WTC11 (cell line): ENCODE data around the gene CELF1. TPM values are rescaled to one million over a fixed set of nuclear protein-coding genes. Genes with fewer than 3 reads are reported as not detected.
"Not testable (repeated sequence)": the region's sequence is repeated elsewhere in the genome, so short reads cannot be mapped to it uniquely, and the experiment has no call there.

Source experiments
- ATAC-seq: fragments of 200-7000 bp; cut with Tn5 transposase; 2 replicates; pipeline ENCODE4 v1.10.0; 2021; ENCODE audit warnings: mild to moderate bottlenecking, moderate library complexity
- CTCF ChIA-PET: fragments of 300-600 bp; sonication (Branson Sonifier 250); formaldehyde crosslinking; loops from one replicate; lab custom pipeline; 2021; ENCODE audit warnings: antibody characterized with exemption; lab: Charles Lee
- POLR2A ChIA-PET: fragments of 350-600 bp; sonication (Branson Sonifier 250); formaldehyde crosslinking; loops from one replicate; lab custom pipeline; 2021; ENCODE audit warnings: antibody characterized with exemption; lab: Charles Lee
- DNase-seq: peaks from one replicate; pipeline ENCODE4 v3.0.0; 2021; ENCODE audit warnings: low spot score
- H3K27ac Mint-ChIP-seq: 2 replicates; pipeline ENCODE4 v1.8.0; 2021; ENCODE audit warnings: mixed read lengths
- H3K27me3 Mint-ChIP-seq: 2 replicates; pipeline ENCODE4 v1.8.0; 2021; ENCODE audit warnings: low read depth, mild to moderate bottlenecking, moderate library complexity, mixed read lengths
- H3K36me3 Mint-ChIP-seq: 2 replicates; pipeline ENCODE4 v1.8.0; 2021; ENCODE audit warnings: mixed read lengths
- H3K4me1 Mint-ChIP-seq: 2 replicates; pipeline ENCODE4 v1.8.0; 2022; ENCODE audit warnings: mixed read lengths
- H3K4me3 Mint-ChIP-seq: 2 replicates; pipeline ENCODE4 v1.8.0; 2021; ENCODE audit warnings: mild to moderate bottlenecking, moderate library complexity, mixed read lengths
- H3K9me3 Mint-ChIP-seq: 2 replicates; pipeline ENCODE4 v1.8.0; 2021; ENCODE audit warnings: mixed read lengths
- ATF1 ChIP-seq: sonication (generic); formaldehyde crosslinking; IDR thresholded peaks from 2 replicates; pipeline ENCODE4 v1.8.1; 2023; ENCODE audit warnings: mild to moderate bottlenecking, moderate library complexity, missing genetic modification reagents
- CREB1 ChIP-seq: sonication (generic); formaldehyde crosslinking; IDR thresholded peaks from 2 replicates; pipeline ENCODE4 v1.8.0; 2023; ENCODE audit warnings: mild to moderate bottlenecking, missing genetic modification reagents
- ELF4 ChIP-seq: sonication (generic); formaldehyde crosslinking; IDR thresholded peaks from 2 replicates; pipeline ENCODE4 v1.8.1; 2022; ENCODE audit warnings: low read depth, mild to moderate bottlenecking, moderate library complexity, missing genetic modification reagents
- ESRRA ChIP-seq: sonication (generic); formaldehyde crosslinking; IDR thresholded peaks from 2 replicates; pipeline ENCODE4 v1.8.1; 2022; ENCODE audit warnings: mild to moderate bottlenecking, missing genetic modification reagents, borderline replicate concordance
- GRHL2 ChIP-seq: fragments of 250-450 bp; sonication (Bioruptor Pico); IDR thresholded peaks from 2 replicates; pipeline ENCODE4 v1.8.0; 2022; ENCODE audit warnings: mild to moderate bottlenecking, moderate library complexity; ENCODE audit not compliant: insufficient replicate concordance, severe bottlenecking
- GTF2I ChIP-seq: fragments of 250-450 bp; sonication (Bioruptor Pico); conservative IDR thresholded peaks from 2 replicates; pipeline ENCODE4 v1.4.0; 2021; ENCODE audit warnings: mild to moderate bottlenecking
- MXD4 ChIP-seq: fragments of 250-450 bp; sonication (Bioruptor Pico); IDR thresholded peaks from 2 replicates; pipeline ENCODE4 v1.8.0; 2021; ENCODE audit warnings: mild to moderate bottlenecking, moderate library complexity, borderline replicate concordance
- NR1H2 ChIP-seq: sonication (generic); formaldehyde crosslinking; IDR thresholded peaks from 2 replicates; pipeline ENCODE4 v1.9.0; 2021; ENCODE audit warnings: mild to moderate bottlenecking, moderate library complexity, missing genetic modification reagents
- NR2C2 ChIP-seq: sonication (generic); formaldehyde crosslinking; IDR thresholded peaks from 2 replicates; pipeline ENCODE4 v1.8.0; 2022; ENCODE audit warnings: mild to moderate bottlenecking, missing genetic modification reagents
- OVOL2 ChIP-seq: fragments of 250-450 bp; sonication (Bioruptor Pico); IDR thresholded peaks from 2 replicates; pipeline ENCODE4 v1.9.0; 2021; ENCODE audit warnings: mild to moderate bottlenecking, borderline replicate concordance
- SOX15 ChIP-seq: fragments of 250-450 bp; sonication (Bioruptor Pico); IDR thresholded peaks from 2 replicates; pipeline ENCODE4 v1.9.0; 2021; ENCODE audit warnings: mild to moderate bottlenecking
- SP1 ChIP-seq: sonication (generic); formaldehyde crosslinking; conservative IDR thresholded peaks from 2 replicates; pipeline ENCODE4 v1.8.1; 2022; ENCODE audit warnings: missing genetic modification reagents
- TCF7 ChIP-seq: sonication (generic); formaldehyde crosslinking; IDR thresholded peaks from 2 replicates; pipeline ENCODE4 v1.8.0; 2022; ENCODE audit warnings: mild to moderate bottlenecking, low read depth, missing genetic modification reagents, moderate library complexity
- TEAD4 ChIP-seq: sonication (generic); formaldehyde crosslinking; IDR thresholded peaks from 2 replicates; pipeline ENCODE4 v1.8.0; 2022; ENCODE audit warnings: mild to moderate bottlenecking, missing genetic modification reagents
- ZNF219 ChIP-seq: sonication (generic); formaldehyde crosslinking; IDR thresholded peaks from 2 replicates; pipeline ENCODE4 v1.8.0; 2023; ENCODE audit warnings: missing genetic modification reagents, mild to moderate bottlenecking, borderline replicate concordance
- ZNF317 ChIP-seq: sonication (generic); formaldehyde crosslinking; IDR thresholded peaks from 2 replicates; pipeline ENCODE4 v1.8.1; 2023; ENCODE audit warnings: low read depth, mild to moderate bottlenecking, moderate library complexity, missing genetic modification reagents, borderline replicate concordance
- ZNF671 ChIP-seq: fragments of 250-450 bp; sonication (Bioruptor Pico); IDR thresholded peaks from 2 replicates; pipeline ENCODE4 v1.8.0; 2021; ENCODE audit warnings: mild to moderate bottlenecking
- total RNA-seq: library from RNA; stranded (reverse); gene quantifications from 3 replicates; pipeline ENCODE4 v1.2.3, GENCODE V29; 2021
- TF ChIP-seq, protein P1 (sequence below): fragments of 250-450 bp; sonication (Bioruptor Pico); IDR thresholded peaks from 2 replicates; pipeline ENCODE4 v1.9.0; 2021; ENCODE audit warnings: mild to moderate bottlenecking
- TF ChIP-seq, protein P2 (sequence below): sonication (generic); formaldehyde crosslinking; IDR thresholded peaks from 2 replicates; pipeline ENCODE4 v1.8.0; 2023; ENCODE audit warnings: missing genetic modification reagents
- TF ChIP-seq, protein P3 (sequence below): fragments of 250-450 bp; sonication (Bioruptor Pico); conservative IDR thresholded peaks from 2 replicates; pipeline ENCODE4 v1.9.0; 2021; ENCODE audit warnings: mild to moderate bottlenecking
- TF ChIP-seq, protein P4 (sequence below): sonication (generic); formaldehyde crosslinking; IDR thresholded peaks from 2 replicates; pipeline ENCODE4 v1.8.1; 2023; ENCODE audit warnings: mild to moderate bottlenecking, missing genetic modification reagents
- TF ChIP-seq, protein P5 (sequence below): sonication (generic); formaldehyde crosslinking; IDR thresholded peaks from 2 replicates; pipeline ENCODE4 v1.8.1; 2023; ENCODE audit warnings: mild to moderate bottlenecking, missing genetic modification reagents, moderate library complexity
- TF ChIP-seq, protein P6 (sequence below): fragments of 250-450 bp; sonication (Bioruptor Pico); IDR thresholded peaks from 2 replicates; pipeline ENCODE4 v1.8.0; 2021; ENCODE audit warnings: mild to moderate bottlenecking

The CELF1 gene
- total RNA-seq, 1 experiment from 2014 or later, result 177 TPM

DNA sequence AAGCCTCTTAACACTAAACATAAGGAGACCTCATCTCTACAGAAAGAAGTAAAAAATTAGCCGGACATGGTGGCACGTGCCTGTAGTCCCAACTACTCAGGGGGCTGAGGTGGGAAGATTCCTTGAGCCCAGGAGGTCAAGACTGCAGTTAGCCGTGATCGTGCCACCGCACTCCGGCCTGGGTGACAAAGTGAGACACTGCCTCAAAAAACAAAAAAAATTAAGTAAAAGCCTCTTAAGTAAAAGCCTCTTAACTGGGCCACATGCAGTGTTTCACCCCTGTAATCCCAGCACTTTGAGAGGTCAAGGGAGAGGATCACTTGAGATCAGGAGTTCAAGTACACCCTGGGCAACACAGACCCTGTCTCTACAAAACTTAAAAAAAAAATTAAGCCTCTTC is 25.7 kb downstream of the CELF1 start:
- Mint-ChIP-seq H3K4me1 (peaks cover 41% of the 10 kb centered on the region), H3K27ac (peak overlapping the region; percentile 62; the same call in 1 of the 2 replicates), H3K36me3 (no peaks in the 10 kb centered on the region), H3K27me3 (no peaks in the 10 kb centered on the region), H3K9me3 (no peaks in the 10 kb centered on the region)
- POLR2A ChIA-PET, result no interaction called here
- no peak for DNase-seq
- CTCF ChIA-PET, result no interaction called here
- no peak for TF ChIP-seq GRHL2 (CRISPR knock-in tag)
- TF ChIP-seq, protein P1, sequence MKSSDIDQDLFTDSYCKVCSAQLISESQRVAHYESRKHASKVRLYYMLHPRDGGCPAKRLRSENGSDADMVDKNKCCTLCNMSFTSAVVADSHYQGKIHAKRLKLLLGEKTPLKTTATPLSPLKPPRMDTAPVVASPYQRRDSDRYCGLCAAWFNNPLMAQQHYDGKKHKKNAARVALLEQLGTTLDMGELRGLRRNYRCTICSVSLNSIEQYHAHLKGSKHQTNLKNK (CRISPR knock-in tag), result no peak
- no peak for TF ChIP-seq ZNF317
- TF ChIP-seq ELF4 (CRISPR knock-in tag), result no peak
- TF ChIP-seq ATF1 (CRISPR knock-in tag), result no peak
- no peak for TF ChIP-seq MXD4 (CRISPR knock-in tag)
- TF ChIP-seq, protein P2, sequence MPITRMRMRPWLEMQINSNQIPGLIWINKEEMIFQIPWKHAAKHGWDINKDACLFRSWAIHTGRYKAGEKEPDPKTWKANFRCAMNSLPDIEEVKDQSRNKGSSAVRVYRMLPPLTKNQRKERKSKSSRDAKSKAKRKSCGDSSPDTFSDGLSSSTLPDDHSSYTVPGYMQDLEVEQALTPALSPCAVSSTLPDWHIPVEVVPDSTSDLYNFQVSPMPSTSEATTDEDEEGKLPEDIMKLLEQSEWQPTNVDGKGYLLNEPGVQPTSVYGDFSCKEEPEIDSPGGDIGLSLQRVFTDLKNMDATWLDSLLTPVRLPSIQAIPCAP (CRISPR knock-in tag), result no peak
- no peak for TF ChIP-seq NR1H2 (CRISPR knock-in tag)
- TF ChIP-seq CREB1 (CRISPR knock-in tag), result no peak
- TF ChIP-seq TCF7 (CRISPR knock-in tag), result no peak
- TF ChIP-seq, protein P3, sequence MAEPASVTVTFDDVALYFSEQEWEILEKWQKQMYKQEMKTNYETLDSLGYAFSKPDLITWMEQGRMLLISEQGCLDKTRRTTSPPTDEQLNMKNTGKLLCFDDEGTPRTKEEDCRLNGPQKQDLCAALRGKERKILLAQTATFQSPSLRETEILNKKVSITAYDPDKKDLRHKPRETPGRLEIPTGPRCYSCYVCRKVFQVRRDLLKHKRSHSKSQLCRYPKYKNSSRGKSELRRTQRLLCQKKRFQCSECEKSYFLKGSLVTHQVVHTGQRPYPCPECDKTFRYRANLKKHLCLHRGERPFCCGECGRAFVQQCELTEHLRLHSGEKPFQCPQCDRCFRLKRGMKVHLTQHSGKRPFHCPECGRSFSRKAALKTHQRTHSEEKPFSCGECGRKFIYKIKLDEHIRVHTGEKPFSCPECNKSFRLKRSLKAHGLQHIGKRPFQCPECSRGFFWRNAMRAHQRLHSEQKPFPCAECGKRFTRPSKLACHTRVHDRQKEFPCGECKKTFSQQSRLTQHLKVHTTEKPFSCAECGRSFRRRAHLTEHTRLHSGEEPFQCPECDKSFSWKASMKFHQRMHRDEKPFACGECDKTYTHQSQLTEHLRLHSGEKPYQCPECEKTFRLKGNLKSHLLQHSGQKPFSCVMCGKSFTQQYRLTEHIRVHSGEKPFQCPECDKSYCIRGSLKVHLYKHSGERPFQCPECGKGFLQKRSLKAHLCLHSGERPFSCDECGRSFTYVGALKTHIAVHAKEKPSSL, result no peak
- no peak for TF ChIP-seq ZNF219
- TF ChIP-seq TEAD4 (CRISPR knock-in tag), result no peak
- no peak for TF ChIP-seq ESRRA
- TF ChIP-seq NR2C2 (CRISPR knock-in tag), result no peak
- TF ChIP-seq, all 79 proteins: peak for 0
- ATAC-seq, result no peak
- no peak overlapping the region for H3K4me3 Mint-ChIP-seq

DNA sequence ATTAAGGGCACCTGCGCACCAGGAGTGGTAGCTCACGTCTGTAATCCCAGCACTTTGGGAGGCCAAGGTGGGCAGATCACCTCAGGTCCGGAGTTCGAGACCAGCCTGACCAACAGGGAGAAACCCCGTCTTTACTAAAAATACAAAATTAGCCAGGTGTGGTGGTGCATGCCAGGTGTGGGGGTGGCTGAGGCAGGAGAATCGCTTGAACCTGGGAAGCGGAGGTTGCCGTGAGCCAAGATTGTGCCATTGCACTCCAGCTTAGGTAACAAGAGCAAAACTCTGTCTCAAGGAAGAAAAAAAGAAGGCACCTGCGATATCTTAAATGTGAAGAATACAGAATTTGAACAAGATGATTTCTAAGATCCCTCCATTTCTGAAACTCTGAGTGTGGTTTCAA is 26.9 kb downstream of the CELF1 start:
- DNase-seq, ATAC-seq, H3K27me3 Mint-ChIP-seq, H3K4me3 Mint-ChIP-seq, H3K9me3 Mint-ChIP-seq, H3K36me3 Mint-ChIP-seq: not testable (repeated sequence)
- POLR2A ChIA-PET, result interaction anchor here (0.6 to 0.7 kb wide), 2 partner anchors 26 to 40 kb away, joined by 3 to 4 read pairs; no protein-coding TSS in a partner anchor
- H3K4me1 Mint-ChIP-seq, result peaks cover 41% of the 10 kb centered on the region
- CTCF ChIA-PET, result interaction anchor here (1.3 to 2.4 kb wide), 2 partner anchors 9 to 114 kb away, joined by 3 to 5 read pairs; no protein-coding TSS in a partner anchor
- peak overlapping the region; percentile 95 for H3K27ac Mint-ChIP-seq

DNA sequence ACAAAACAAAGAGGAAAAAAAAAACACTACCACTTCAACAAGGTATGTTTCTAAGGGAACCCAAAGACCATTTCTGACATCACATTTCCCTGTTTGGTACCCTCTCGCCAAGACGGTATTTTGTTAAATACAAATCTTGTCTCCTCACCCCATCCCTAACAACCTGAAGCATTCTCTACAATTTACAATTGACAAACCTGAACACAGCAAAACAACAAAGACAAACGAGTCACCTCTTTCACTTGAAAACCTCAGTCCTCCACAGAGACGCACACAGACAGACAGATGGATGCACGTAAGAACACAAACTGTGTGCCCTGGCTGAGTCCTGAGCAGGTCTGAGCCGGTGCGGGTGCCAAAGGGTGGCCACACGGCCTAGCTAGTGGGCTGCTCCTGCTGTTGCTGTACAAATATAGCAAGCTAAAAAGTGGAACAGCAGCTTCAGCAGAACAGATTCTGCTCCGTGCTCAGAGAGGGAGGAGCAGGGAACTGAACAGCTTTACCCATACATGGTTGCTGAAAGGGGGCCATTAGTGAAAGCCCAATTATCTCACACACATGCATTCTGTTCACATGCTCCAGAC is 28.5 kb downstream of the CELF1 start:
- H3K4me1 Mint-ChIP-seq, result peaks cover 48% of the 10 kb centered on the region
- H3K27me3 Mint-ChIP-seq, result no peaks in the 10 kb centered on the region
- ChIA-PET POLR2A (interaction anchor here (0.6 kb wide), 1 partner anchor 38 kb away, joined by 3 read pairs; no protein-coding TSS in a partner anchor), CTCF (interaction anchor here (0.8 to 2.4 kb wide), 2 partner anchors 29 to 113 kb away, joined by 5 read pairs; no protein-coding TSS in a partner anchor)
- DNase-seq, result no peak
- H3K4me3 Mint-ChIP-seq, result peak overlapping the region; percentile 4; the same call in 1 of the 2 replicates
- peak; percentile 51 for ATAC-seq
- H3K9me3 Mint-ChIP-seq, result no peaks in the 10 kb centered on the region
- peak overlapping the region; percentile 88 for H3K27ac Mint-ChIP-seq
- TF ChIP-seq, protein P4, sequence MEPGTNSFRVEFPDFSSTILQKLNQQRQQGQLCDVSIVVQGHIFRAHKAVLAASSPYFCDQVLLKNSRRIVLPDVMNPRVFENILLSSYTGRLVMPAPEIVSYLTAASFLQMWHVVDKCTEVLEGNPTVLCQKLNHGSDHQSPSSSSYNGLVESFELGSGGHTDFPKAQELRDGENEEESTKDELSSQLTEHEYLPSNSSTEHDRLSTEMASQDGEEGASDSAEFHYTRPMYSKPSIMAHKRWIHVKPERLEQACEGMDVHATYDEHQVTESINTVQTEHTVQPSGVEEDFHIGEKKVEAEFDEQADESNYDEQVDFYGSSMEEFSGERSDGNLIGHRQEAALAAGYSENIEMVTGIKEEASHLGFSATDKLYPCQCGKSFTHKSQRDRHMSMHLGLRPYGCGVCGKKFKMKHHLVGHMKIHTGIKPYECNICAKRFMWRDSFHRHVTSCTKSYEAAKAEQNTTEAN (CRISPR knock-in tag), result no peak
- TF ChIP-seq, protein P5, sequence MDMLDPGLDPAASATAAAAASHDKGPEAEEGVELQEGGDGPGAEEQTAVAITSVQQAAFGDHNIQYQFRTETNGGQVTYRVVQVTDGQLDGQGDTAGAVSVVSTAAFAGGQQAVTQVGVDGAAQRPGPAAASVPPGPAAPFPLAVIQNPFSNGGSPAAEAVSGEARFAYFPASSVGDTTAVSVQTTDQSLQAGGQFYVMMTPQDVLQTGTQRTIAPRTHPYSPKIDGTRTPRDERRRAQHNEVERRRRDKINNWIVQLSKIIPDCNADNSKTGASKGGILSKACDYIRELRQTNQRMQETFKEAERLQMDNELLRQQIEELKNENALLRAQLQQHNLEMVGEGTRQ (CRISPR knock-in tag), result no peak
- TF ChIP-seq, protein P6, sequence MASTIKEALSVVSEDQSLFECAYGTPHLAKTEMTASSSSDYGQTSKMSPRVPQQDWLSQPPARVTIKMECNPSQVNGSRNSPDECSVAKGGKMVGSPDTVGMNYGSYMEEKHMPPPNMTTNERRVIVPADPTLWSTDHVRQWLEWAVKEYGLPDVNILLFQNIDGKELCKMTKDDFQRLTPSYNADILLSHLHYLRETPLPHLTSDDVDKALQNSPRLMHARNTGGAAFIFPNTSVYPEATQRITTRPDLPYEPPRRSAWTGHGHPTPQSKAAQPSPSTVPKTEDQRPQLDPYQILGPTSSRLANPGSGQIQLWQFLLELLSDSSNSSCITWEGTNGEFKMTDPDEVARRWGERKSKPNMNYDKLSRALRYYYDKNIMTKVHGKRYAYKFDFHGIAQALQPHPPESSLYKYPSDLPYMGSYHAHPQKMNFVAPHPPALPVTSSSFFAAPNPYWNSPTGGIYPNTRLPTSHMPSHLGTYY, result no peak
- TF ChIP-seq SP1 (CRISPR knock-in tag) (no peak), NR1H2 (CRISPR knock-in tag) (no peak), GRHL2 (CRISPR knock-in tag) (no peak), OVOL2 (CRISPR knock-in tag) (no peak), TCF7 (CRISPR knock-in tag) (no peak), SOX15 (CRISPR knock-in tag) (no peak), GTF2I (CRISPR knock-in tag) (no peak), ZNF671 (CRISPR knock-in tag) (no peak)
- TF ChIP-seq, protein P3, result no peak
- H3K36me3 Mint-ChIP-seq, result peaks cover 2% of the 10 kb centered on the region; the same call in 1 of the 2 replicates
